ENCODE results near the gene PI4KA. TPM values are rescaled to one million over a fixed set of nuclear protein-coding genes. Genes with fewer than 3 reads are reported as not detected.

The PI4KA gene
- total RNA-seq, 1 donor from 2014 or later, result 24.4 TPM

DNA sequence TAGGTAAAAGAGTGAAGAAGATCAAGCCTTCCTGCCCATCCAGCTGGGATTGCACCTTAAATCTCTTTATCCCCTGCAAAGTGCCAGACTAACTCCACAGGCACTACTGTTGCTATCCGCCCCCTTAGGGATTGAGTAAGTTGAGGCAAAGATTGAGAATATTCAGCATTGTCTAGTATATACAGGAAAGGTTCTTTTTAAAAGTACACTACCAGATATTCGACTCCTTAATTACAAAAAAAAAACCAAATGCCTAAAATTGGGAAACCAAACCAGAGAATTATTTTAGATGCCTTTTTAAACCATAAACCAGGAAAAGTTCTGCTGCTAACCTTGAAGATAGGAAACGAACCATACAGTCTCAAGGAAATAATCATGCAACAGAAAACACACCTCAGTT lies 73.2 kb downstream of the PI4KA start:
- Mint-ChIP-seq H3K36me3 (no peaks in the 10 kb centered on the region), H3K27me3 (ENCODE audit: insufficient read depth, low read depth) (no peaks in the 10 kb centered on the region), H3K27ac (no peak overlapping the region), H3K4me1 (no peaks in the 10 kb centered on the region), H3K4me3 (no peak overlapping the region), H3K9me3 (no peaks in the 10 kb centered on the region)
- Histone ChIP-seq H3K27ac (no peak overlapping the region), H4K20me1 (ENCODE audit: low read depth) (no peaks in the 10 kb centered on the region), H3K4me1 (no peaks in the 10 kb centered on the region), H3K4me2 (no peak overlapping the region), H3K9ac (no peak overlapping the region), H3K36me3 (no peaks in the 10 kb centered on the region), H3K79me2 (ENCODE audit: low read depth) (no peaks in the 10 kb centered on the region), H3F3A (ENCODE audit: low read depth) (no peaks in the 10 kb centered on the region), H2AFZ (replicated peaks) (no peak overlapping the region), H3K9me3 (ENCODE audit: low read depth) (no peaks in the 10 kb centered on the region), H3K27me3 (no peaks in the 10 kb centered on the region), H3K4me3 (no peak overlapping the region)
- no peak for DNase-seq (ENCODE audit: low spot score)
- TF ChIP-seq EZH2phosphoT487 (IDR thresholded peaks at IDR 0.05) (no peak), EZH2 (IDR thresholded peaks at IDR 0.05) (no peak)
- TF ChIP-seq, protein P1, sequence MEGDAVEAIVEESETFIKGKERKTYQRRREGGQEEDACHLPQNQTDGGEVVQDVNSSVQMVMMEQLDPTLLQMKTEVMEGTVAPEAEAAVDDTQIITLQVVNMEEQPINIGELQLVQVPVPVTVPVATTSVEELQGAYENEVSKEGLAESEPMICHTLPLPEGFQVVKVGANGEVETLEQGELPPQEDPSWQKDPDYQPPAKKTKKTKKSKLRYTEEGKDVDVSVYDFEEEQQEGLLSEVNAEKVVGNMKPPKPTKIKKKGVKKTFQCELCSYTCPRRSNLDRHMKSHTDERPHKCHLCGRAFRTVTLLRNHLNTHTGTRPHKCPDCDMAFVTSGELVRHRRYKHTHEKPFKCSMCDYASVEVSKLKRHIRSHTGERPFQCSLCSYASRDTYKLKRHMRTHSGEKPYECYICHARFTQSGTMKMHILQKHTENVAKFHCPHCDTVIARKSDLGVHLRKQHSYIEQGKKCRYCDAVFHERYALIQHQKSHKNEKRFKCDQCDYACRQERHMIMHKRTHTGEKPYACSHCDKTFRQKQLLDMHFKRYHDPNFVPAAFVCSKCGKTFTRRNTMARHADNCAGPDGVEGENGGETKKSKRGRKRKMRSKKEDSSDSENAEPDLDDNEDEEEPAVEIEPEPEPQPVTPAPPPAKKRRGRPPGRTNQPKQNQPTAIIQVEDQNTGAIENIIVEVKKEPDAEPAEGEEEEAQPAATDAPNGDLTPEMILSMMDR (IDR thresholded peaks at IDR 0.05), result no peak

- H3K4me2 ChIP-seq, result no peak overlapping the region
- H2AFZ ChIP-seq (replicated peaks), result no peak overlapping the region
- TF ChIP-seq, protein P1 (IDR thresholded peaks at IDR 0.05), result peak; percentile 72
- TF ChIP-seq EZH2 (IDR thresholded peaks at IDR 0.05), result no peak
- H3K27ac ChIP-seq, result no peak overlapping the region
- Mint-ChIP-seq H3K36me3 (peaks cover 4% of the 10 kb centered on the region), H3K27me3 (ENCODE audit: insufficient read depth, low read depth) (no peaks in the 10 kb centered on the region), H3K27ac (no peak overlapping the region), H3K4me1 (no peaks in the 10 kb centered on the region), H3K4me3 (no peak overlapping the region), H3K9me3 (no peaks in the 10 kb centered on the region)
- H3K9me3 ChIP-seq (ENCODE audit: low read depth), result no peaks in the 10 kb centered on the region
- no peak overlapping the region for H3K4me3 ChIP-seq
- no peak overlapping the region for H3K9ac ChIP-seq
- no peaks in the 10 kb centered on the region for H3F3A ChIP-seq (ENCODE audit: low read depth)
- peak; percentile 62 for DNase-seq (ENCODE audit: low spot score)
- no peaks in the 10 kb centered on the region for H3K79me2 ChIP-seq (ENCODE audit: low read depth)
- H4K20me1 ChIP-seq (ENCODE audit: low read depth), result no peaks in the 10 kb centered on the region
- no peaks in the 10 kb centered on the region for H3K4me1 ChIP-seq
- H3K36me3 ChIP-seq, result no peaks in the 10 kb centered on the region
- no peaks in the 10 kb centered on the region for H3K27me3 ChIP-seq
These were observed 74.5 kb downstream of the PI4KA start for GRCh38 chr22:20783844-20784723.

GRCh38 chr22:20783300-20783673 lies 75.3 kb downstream of the PI4KA start:
- TF ChIP-seq, protein P1 (IDR thresholded peaks at IDR 0.05), result no peak
- TF ChIP-seq EZH2 (IDR thresholded peaks at IDR 0.05) (no peak), EZH2phosphoT487 (IDR thresholded peaks at IDR 0.05) (no peak)
- no peak for DNase-seq (ENCODE audit: low spot score)
- Histone ChIP-seq H3K4me3 (no peak overlapping the region), H3K4me2 (no peak overlapping the region), H3K9me3 (ENCODE audit: low read depth) (no peaks in the 10 kb centered on the region), H3K36me3 (no peaks in the 10 kb centered on the region), H3F3A (ENCODE audit: low read depth) (no peaks in the 10 kb centered on the region), H4K20me1 (ENCODE audit: low read depth) (no peaks in the 10 kb centered on the region), H3K79me2 (ENCODE audit: low read depth) (no peaks in the 10 kb centered on the region), H3K27me3 (no peaks in the 10 kb centered on the region), H3K9ac (no peak overlapping the region), H3K27ac (no peak overlapping the region), H2AFZ (replicated peaks) (no peak overlapping the region), H3K4me1 (no peaks in the 10 kb centered on the region)
- H3K27ac Mint-ChIP-seq, result no peak overlapping the region
- no peaks in the 10 kb centered on the region for H3K9me3 Mint-ChIP-seq
- no peaks in the 10 kb centered on the region for H3K4me1 Mint-ChIP-seq
- peaks cover 8% of the 10 kb centered on the region for H3K36me3 Mint-ChIP-seq
- no peak overlapping the region for H3K4me3 Mint-ChIP-seq
- peaks cover under 1% of the 10 kb centered on the region for H3K27me3 Mint-ChIP-seq (ENCODE audit: insufficient read depth, low read depth)

All from neural progenitor cell (in vitro differentiated cells).